Measurements from ENCODE around the gene MT1A.

DNA sequence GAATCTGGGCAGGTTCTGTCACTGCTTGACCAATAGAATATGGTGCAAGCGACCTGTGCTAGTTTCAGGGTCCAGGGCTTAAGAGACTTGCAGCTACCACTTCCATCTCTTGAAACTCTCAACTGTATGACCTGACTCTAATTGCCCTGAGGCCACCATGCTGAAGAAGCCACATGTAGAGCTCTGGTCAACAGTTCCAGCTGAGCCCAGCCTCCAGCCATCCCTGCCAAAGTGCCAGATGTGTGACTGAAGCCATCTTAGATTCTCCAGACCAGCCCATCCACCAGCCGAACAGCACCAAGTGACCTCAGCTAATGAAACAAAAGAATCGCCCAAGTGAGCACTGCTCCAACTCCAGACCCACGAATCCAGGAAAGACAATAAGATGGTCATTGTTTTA is 33.5 kb upstream of the MT1A start:
- no peak for TF ChIP-seq CTCF (IDR thresholded peaks at IDR 0.05; ENCODE audit: poor library complexity, severe bottlenecking)
- TF ChIP-seq SMC3 (conservative IDR thresholded peaks at IDR 0.05; ENCODE audit: poor library complexity): no peak
- TF ChIP-seq EZH2 (IDR thresholded peaks at IDR 0.05; ENCODE audit: borderline replicate concordance, insufficient read depth, low read length, poor library complexity, severe bottlenecking): no peak
- TF ChIP-seq REST (IDR thresholded peaks at IDR 0.05; ENCODE audit: borderline replicate concordance): no peak
- TF ChIP-seq TAF1 (IDR thresholded peaks at IDR 0.05; ENCODE audit: low read depth): no peak
- no peak for TF ChIP-seq RAD21 (conservative IDR thresholded peaks at IDR 0.05)
- no peak for TF ChIP-seq MXI1 (conservative IDR thresholded peaks at IDR 0.05; ENCODE audit: poor library complexity, severe bottlenecking)
- TF ChIP-seq POLR2AphosphoS5 (IDR thresholded peaks at IDR 0.05): no peak
